RWPE1 (cell line): ENCODE results near the gene UPF2.
"Not testable (repeated sequence)": the region's sequence is repeated elsewhere in the genome, so short reads cannot be mapped to it uniquely, and the experiment has no call there.

Experiments used
- CTCF ChIA-PET: fragments of 350-600 bp; sonication (Branson Sonifier 250); formaldehyde crosslinking; extraction: SDS; loops from one replicate; lab custom pipeline; 2021; lab: Yijun Ruan, JAX
- POLR2A ChIA-PET: fragments of 400-600 bp; formaldehyde crosslinking; extraction: SDS; loops from one replicate; lab custom pipeline; 2020; ENCODE audit warnings: antibody characterized with exemption; ENCODE audit not compliant: low non-redundant PET; lab: Yijun Ruan, JAX
- DNase-seq: peaks from one replicate; pipeline ENCODE4 v3.0.0; 2012; ENCODE audit warnings: low spot score
- H3K27ac ChIP-seq: fragments of 450-650 bp; 2 replicates; pipeline ENCODE4 v1.5.1; 2017
- TF ChIP-seq, protein P1 (sequence below): fragments of 450-650 bp; conservative IDR thresholded peaks from 2 replicates; pipeline ENCODE4 v1.5.1; 2017; ENCODE audit warnings: low read depth, mild to moderate bottlenecking

UPF2 gene

DNA sequence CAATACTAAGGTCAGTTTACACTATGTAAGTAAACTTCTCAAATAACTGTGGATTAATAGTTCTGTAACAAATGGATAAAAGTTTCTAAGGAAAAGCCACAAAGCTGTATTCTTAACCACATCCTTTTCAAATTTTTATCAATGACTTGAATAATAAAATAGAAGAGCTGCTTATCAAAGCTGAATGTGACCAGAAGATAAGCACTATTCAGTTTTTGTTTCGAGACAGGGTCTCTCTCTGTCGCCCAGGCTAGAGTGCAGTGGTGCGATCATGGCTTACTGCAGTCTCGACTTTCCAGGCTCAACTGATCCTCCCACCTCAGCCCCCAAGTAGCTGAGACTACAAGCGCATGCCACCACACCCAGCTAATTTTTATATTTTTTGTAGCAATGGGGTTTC, 17.0 kb downstream of the UPF2 start:
- no peak for DNase-seq
- H3K27ac ChIP-seq, result no peak overlapping the region
- CTCF ChIA-PET, result no interaction called here
- POLR2A ChIA-PET, result no interaction called here
- TF ChIP-seq, protein P1, sequence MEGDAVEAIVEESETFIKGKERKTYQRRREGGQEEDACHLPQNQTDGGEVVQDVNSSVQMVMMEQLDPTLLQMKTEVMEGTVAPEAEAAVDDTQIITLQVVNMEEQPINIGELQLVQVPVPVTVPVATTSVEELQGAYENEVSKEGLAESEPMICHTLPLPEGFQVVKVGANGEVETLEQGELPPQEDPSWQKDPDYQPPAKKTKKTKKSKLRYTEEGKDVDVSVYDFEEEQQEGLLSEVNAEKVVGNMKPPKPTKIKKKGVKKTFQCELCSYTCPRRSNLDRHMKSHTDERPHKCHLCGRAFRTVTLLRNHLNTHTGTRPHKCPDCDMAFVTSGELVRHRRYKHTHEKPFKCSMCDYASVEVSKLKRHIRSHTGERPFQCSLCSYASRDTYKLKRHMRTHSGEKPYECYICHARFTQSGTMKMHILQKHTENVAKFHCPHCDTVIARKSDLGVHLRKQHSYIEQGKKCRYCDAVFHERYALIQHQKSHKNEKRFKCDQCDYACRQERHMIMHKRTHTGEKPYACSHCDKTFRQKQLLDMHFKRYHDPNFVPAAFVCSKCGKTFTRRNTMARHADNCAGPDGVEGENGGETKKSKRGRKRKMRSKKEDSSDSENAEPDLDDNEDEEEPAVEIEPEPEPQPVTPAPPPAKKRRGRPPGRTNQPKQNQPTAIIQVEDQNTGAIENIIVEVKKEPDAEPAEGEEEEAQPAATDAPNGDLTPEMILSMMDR, result no peak

- POLR2A ChIA-PET, result no interaction called here
- CTCF ChIA-PET, result no interaction called here
- TF ChIP-seq, protein P1, result no peak
- H3K27ac ChIP-seq, result no peak overlapping the region
- no peak for DNase-seq
These were observed 19.9 kb downstream of the UPF2 start for GRCh38 chr10:12022580-12023257.

DNA sequence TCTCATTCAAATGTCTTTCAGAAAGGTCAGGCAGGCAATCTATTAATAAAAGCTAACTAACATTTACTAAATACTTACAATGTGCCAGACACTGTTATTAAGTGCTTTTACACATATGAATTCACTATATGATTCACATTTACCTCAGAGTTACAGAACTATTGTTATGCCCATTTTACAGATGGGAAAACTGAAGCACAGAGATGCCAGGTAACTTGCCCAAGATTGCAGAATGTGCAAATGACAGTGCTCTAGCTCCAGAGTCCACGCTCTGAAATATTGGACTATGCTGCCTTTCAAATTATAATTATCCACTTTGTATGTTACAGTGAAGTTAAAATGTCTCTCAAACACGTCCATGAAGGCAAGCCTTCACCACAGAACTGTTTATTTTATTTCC, 22.0 kb downstream of the UPF2 start:
- DNase-seq, result no peak
- ChIA-PET CTCF (no interaction called here), POLR2A (no interaction called here)
- TF ChIP-seq, protein P1, result no peak
- H3K27ac ChIP-seq, result no peak overlapping the region

- TF ChIP-seq, protein P1, result no peak
- CTCF ChIA-PET, result no interaction called here
- no peak for DNase-seq
- POLR2A ChIA-PET, result no interaction called here
- H3K27ac ChIP-seq, result peak overlapping the region; percentile 52
These were observed 23.2 kb downstream of the UPF2 start for GRCh38 chr10:12019283-12019971.

- TF ChIP-seq, protein P1, result no peak
- ChIA-PET POLR2A (no interaction called here), CTCF (no interaction called here)
- no peak for DNase-seq
- no peak overlapping the region for H3K27ac ChIP-seq
These were observed 23.9 kb downstream of the UPF2 start for GRCh38 chr10:12018438-12019282.

DNA sequence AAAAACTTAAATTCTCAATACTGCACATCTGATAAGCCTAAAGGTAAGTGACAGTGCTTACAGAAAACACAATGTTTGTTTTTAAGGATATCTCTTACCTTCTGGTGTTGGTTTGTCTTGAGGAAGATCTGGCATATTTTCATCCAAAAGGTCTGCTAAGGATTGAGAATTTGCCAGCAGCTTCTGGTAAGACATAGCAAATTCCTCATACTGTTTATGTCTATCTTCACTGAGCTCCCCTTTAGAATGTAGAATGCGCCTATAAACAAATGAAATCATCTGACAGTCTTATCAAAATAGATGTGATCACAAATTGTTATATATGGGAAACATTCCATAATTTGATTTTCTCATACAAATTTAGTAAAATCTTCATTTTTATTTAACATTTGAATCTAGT, 28.7 kb downstream of the UPF2 start:
- CTCF ChIA-PET, result interaction anchor here (0.6 kb wide), 1 partner anchor 444 kb away, joined by 3 read pairs; no protein-coding TSS in a partner anchor
- TF ChIP-seq, protein P1, result no peak
- POLR2A ChIA-PET, result no interaction called here
- no peak overlapping the region for H3K27ac ChIP-seq
- DNase-seq, result no peak

GRCh38 chr10:12013391-12013790, 29.2 kb downstream of the UPF2 start:
- POLR2A ChIA-PET, H3K27ac ChIP-seq, DNase-seq: not testable (repeated sequence)
- CTCF ChIA-PET, result interaction anchor here (0.6 kb wide), 1 partner anchor 443 kb away, joined by 3 read pairs; no protein-coding TSS in a partner anchor
